ENCODE data around the gene SV2B. TPM values are rescaled to one million over a fixed set of nuclear protein-coding genes. Genes with fewer than 3 reads are reported as not detected.

The SV2B gene
- total RNA-seq, 1 donor from 2014 or later, result 1.2 TPM

DNA sequence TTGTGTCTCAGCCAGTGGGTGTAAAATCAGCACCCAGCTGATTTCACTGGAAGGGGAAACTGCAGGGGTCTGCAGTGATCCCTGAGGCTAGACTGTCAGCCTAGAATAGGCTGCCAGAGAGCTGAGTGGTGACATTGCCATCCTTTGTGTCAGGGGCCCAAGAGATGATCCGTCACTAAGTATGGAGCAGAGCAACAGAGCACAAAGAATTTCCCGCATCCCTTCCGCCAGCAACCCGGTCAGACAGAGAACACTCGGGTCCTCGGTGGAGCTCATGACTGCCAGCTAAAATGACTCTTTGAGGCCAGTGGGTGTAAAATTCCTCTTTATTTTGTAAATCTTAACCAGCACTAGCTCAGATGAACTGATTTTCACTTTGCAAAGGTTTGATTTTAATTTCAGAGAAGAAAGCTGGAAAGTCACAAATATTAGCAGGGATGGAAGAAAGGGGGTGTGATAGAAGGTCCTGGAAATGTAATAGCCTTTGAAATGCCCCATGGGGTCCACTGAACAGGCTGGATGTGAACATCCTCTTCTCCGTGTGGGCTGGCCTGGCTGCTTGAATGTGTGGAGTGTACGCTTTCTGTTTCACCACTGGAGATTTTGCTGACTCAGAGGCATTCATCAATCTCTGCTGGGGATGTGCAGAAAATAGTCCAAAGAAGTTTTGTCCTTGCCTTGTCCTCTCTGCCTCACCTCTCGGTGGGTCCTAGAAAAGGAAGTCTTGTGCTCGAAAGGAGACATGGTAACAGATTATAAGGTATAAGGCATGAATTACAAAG lies 138.8 kb downstream of the SV2B start:
- no peaks in the 10 kb centered on the region for H3K4me1 ChIP-seq
- no peak for ATAC-seq
- no peak overlapping the region for H3K27ac ChIP-seq
- intact Hi-C loops (cut with DNase I), result no loop called here
- H3K4me3 ChIP-seq, result no peak overlapping the region
- H3K9me3 ChIP-seq, result no peaks in the 10 kb centered on the region
- no peaks in the 10 kb centered on the region for H3K36me3 ChIP-seq
- TF ChIP-seq, protein P1, sequence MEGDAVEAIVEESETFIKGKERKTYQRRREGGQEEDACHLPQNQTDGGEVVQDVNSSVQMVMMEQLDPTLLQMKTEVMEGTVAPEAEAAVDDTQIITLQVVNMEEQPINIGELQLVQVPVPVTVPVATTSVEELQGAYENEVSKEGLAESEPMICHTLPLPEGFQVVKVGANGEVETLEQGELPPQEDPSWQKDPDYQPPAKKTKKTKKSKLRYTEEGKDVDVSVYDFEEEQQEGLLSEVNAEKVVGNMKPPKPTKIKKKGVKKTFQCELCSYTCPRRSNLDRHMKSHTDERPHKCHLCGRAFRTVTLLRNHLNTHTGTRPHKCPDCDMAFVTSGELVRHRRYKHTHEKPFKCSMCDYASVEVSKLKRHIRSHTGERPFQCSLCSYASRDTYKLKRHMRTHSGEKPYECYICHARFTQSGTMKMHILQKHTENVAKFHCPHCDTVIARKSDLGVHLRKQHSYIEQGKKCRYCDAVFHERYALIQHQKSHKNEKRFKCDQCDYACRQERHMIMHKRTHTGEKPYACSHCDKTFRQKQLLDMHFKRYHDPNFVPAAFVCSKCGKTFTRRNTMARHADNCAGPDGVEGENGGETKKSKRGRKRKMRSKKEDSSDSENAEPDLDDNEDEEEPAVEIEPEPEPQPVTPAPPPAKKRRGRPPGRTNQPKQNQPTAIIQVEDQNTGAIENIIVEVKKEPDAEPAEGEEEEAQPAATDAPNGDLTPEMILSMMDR (IDR thresholded peaks at IDR 0.05), result no peak
- H3K27me3 ChIP-seq (ENCODE audit: low read depth), result peaks cover 31% of the 10 kb centered on the region
- DNase-seq, result no peak

DNA sequence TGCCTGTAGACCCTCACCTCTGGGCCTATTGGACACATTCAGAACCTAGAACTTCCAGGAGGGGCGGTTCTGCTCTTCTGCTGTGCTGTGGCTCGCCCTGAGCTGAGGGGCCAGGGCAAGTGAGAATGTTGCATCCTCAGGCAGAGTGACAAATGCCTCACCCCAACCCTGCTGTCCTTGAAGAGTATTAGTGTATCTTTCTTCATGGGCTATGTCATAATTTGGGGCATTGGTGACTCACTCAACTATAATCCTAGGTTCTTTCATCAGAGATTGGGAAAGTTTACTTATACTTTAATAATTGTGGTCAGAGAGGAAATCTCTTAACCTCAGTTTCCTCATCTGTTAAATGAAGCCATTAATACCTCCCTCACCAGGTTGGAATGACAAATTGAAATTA lies 143.8 kb downstream of the SV2B start:
- Histone ChIP-seq H3K4me1 (no peaks in the 10 kb centered on the region), H3K27ac (no peak overlapping the region), H3K27me3 (ENCODE audit: low read depth) (peaks cover 17% of the 10 kb centered on the region), H3K4me3 (no peak overlapping the region), H3K9me3 (no peaks in the 10 kb centered on the region), H3K36me3 (no peaks in the 10 kb centered on the region)
- TF ChIP-seq, protein P1 (IDR thresholded peaks at IDR 0.05), result no peak
- peak; percentile 27 to 31 for ATAC-seq
- intact Hi-C loops (cut with DNase I), result no loop called here
- no peak for DNase-seq

DNA sequence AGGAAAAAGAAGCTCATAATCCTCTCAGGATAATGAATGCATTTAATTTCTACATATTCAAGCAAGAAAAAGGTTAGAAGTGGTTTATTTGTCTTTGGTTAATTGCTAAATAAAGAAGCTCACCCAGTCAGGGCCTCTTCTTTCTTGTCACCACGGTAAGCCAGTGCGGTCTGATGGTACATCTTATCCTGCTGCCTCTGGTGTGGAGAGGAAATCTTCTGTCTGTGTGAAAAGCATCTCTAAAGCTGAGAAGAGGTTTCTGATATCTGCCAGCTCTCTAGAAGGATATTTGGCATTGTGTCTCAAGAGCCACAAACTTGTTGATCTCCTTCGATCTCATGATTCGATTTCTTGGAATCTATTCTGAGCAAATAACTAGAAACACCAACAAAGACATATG lies 144.9 kb downstream of the SV2B start:
- H3K4me3 ChIP-seq, result no peak overlapping the region
- no peaks in the 10 kb centered on the region for H3K9me3 ChIP-seq
- DNase-seq, result no peak
- TF ChIP-seq, protein P1 (IDR thresholded peaks at IDR 0.05), result no peak
- no peak overlapping the region for H3K27ac ChIP-seq
- ATAC-seq, result no peak
- no peaks in the 10 kb centered on the region for H3K4me1 ChIP-seq
- peaks cover 17% of the 10 kb centered on the region for H3K27me3 ChIP-seq (ENCODE audit: low read depth)
- intact Hi-C loops (cut with DNase I), result no loop called here
- H3K36me3 ChIP-seq, result no peaks in the 10 kb centered on the region

DNA sequence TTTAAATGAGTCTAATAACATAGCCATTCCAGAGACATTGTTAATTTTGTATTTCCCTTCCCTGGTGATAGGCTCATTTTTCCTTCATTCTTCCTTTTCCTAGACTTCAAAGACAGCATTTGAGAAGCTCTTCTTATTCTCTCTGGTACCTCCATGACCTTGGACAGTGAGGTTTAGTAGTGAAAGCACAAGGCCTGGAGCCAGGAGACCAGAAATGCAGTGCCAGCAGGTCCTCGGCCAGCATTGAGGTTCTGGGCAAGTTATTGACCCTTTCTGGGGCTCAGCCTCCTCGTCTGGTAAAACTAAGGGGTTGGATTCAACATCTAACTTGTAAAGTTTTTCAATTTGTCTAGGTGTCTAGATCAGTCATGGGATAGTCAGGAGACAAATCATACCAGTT lies 146.9 kb downstream of the SV2B start:
- Histone ChIP-seq H3K4me1 (no peaks in the 10 kb centered on the region), H3K4me3 (no peak overlapping the region), H3K36me3 (no peaks in the 10 kb centered on the region), H3K27ac (no peak overlapping the region), H3K27me3 (ENCODE audit: low read depth) (peaks cover 7% of the 10 kb centered on the region), H3K9me3 (no peaks in the 10 kb centered on the region)
- intact Hi-C loops (cut with DNase I), result no loop called here
- DNase-seq, result no peak
- TF ChIP-seq, protein P1 (IDR thresholded peaks at IDR 0.05), result no peak
- no peak for ATAC-seq

DNA sequence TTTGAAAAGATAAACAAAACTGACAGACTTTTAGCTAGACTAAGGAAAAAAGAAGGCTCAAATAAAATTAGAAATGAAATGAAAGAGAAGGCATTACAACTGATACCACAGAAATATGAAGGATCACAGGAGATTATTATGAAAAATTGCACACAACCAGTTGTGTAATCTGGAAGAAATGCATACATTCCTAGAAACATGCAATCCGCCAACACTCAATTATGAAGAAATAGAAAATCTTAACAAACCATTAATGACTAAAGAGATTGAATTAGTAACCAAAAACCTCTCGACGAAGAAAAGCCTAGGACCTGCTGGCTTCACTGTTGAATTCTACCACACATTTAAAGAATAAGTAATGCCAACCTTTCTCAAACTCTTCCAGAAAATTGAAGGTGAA lies 149.5 kb downstream of the SV2B start:
- Histone ChIP-seq H3K4me1 (no peaks in the 10 kb centered on the region), H3K4me3 (no peak overlapping the region), H3K36me3 (no peaks in the 10 kb centered on the region), H3K27ac (no peak overlapping the region), H3K9me3 (no peaks in the 10 kb centered on the region), H3K27me3 (ENCODE audit: low read depth) (no peaks in the 10 kb centered on the region)
- TF ChIP-seq, protein P1 (IDR thresholded peaks at IDR 0.05), result no peak
- ATAC-seq, result no peak
- intact Hi-C loops (cut with DNase I), result no loop called here
- no peak for DNase-seq

Data from lower lobe of right lung (tissue), 2 donors.